ENCODE data around the gene CAPN14.

DNA sequence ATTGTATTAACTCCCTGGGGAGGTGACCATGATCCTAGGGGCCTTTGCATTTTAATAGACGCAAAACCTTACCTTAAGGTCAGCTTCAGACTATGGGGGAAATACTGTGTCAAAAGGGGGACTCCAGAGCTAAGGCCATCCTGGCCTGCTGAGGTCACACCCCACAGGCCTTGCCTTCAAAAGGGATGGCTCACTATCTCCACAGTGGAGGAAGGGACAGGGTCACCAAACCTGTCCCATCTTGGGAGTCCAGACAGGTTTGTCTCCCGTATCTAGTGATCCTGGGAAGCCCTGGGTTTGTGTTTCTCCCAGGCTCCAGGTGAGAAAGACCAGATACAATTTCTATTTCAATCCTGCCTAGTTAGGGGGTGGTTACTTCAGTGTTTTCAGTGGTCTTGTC lies 24.9 kb downstream of the CAPN14 start:
- no peak for TF ChIP-seq CTCF (IDR thresholded peaks at IDR 0.05)
- no peak for TF ChIP-seq POLR2A (IDR thresholded peaks at IDR 0.05)
